Measurements from ENCODE around the gene ANTKMT.

The ANTKMT gene

GRCh38 chr16:768428-768827 is 47.5 kb downstream of the ANTKMT start:
- Histone ChIP-seq H2AFZ (ENCODE audit: low read length) (no peak overlapping the region), H3K9me3 (ENCODE audit: insufficient read depth, low read depth, low read length) (no peaks in the 10 kb centered on the region), H3K79me2 (ENCODE audit: insufficient read depth, low read length) (no peaks in the 10 kb centered on the region), H3K9ac (ENCODE audit: low read depth, low read length, poor library complexity, severe bottlenecking) (no peak overlapping the region), H3K36me3 (ENCODE audit: insufficient read depth, low read length) (no peaks in the 10 kb centered on the region), H3K4me1 (ENCODE audit: insufficient read depth, low read length, poor library complexity, severe bottlenecking) (no peaks in the 10 kb centered on the region), H3K27me3 (ENCODE audit: insufficient read depth, low read length, poor library complexity, severe bottlenecking) (no peaks in the 10 kb centered on the region), H3K9me2 (replicated peaks; ENCODE audit: low read depth, low read length) (no peaks in the 10 kb centered on the region), H3F3A (ENCODE audit: low read depth) (no peaks in the 10 kb centered on the region), H4K20me1 (ENCODE audit: insufficient read depth, low read length, poor library complexity, severe bottlenecking) (no peaks in the 10 kb centered on the region), H3K4me2 (ENCODE audit: low read depth, low read length, poor library complexity, severe bottlenecking) (no peak overlapping the region), H3K4me3 (ENCODE audit: low read length, poor library complexity, severe bottlenecking) (no peak overlapping the region)
- TF ChIP-seq CTCF (conservative IDR thresholded peaks at IDR 0.05; ENCODE audit: low read length): no peak
- TF ChIP-seq EZH2phosphoT487 (IDR thresholded peaks at IDR 0.05; ENCODE audit: borderline replicate concordance): no peak

- H3K79me2 ChIP-seq (ENCODE audit: insufficient read depth, low read length): no peaks in the 10 kb centered on the region
- no peak overlapping the region for H2AFZ ChIP-seq (ENCODE audit: low read length)
- no peaks in the 10 kb centered on the region for H3K9me2 ChIP-seq (replicated peaks; ENCODE audit: low read depth, low read length)
- no peaks in the 10 kb centered on the region for H3K27me3 ChIP-seq (ENCODE audit: insufficient read depth, low read length, poor library complexity, severe bottlenecking)
- no peak for TF ChIP-seq CTCF (conservative IDR thresholded peaks at IDR 0.05; ENCODE audit: low read length)
- no peak for TF ChIP-seq EZH2phosphoT487 (IDR thresholded peaks at IDR 0.05; ENCODE audit: borderline replicate concordance)
- H3K4me3 ChIP-seq (ENCODE audit: low read length, poor library complexity, severe bottlenecking): no peak overlapping the region
- no peak overlapping the region for H3K4me2 ChIP-seq (ENCODE audit: low read depth, low read length, poor library complexity, severe bottlenecking)
- H3K4me1 ChIP-seq (ENCODE audit: insufficient read depth, low read length, poor library complexity, severe bottlenecking): no peaks in the 10 kb centered on the region
- H3F3A ChIP-seq (ENCODE audit: low read depth): no peaks in the 10 kb centered on the region
- H3K9me3 ChIP-seq (ENCODE audit: insufficient read depth, low read depth, low read length): no peaks in the 10 kb centered on the region
- no peak overlapping the region for H3K9ac ChIP-seq (ENCODE audit: low read depth, low read length, poor library complexity, severe bottlenecking)
- H4K20me1 ChIP-seq (ENCODE audit: insufficient read depth, low read length, poor library complexity, severe bottlenecking): no peaks in the 10 kb centered on the region
- H3K36me3 ChIP-seq (ENCODE audit: insufficient read depth, low read length): no peaks in the 10 kb centered on the region
Observed at GRCh38 chr16:769184-769784, 48.3 kb downstream of the ANTKMT start.

GRCh38 chr16:769934-770333 is 49.0 kb downstream of the ANTKMT start:
- Histone ChIP-seq H2AFZ (ENCODE audit: low read length) (no peak overlapping the region), H3F3A (ENCODE audit: low read depth) (no peaks in the 10 kb centered on the region), H3K4me3 (ENCODE audit: low read length, poor library complexity, severe bottlenecking) (no peak overlapping the region), H4K20me1 (ENCODE audit: insufficient read depth, low read length, poor library complexity, severe bottlenecking) (no peaks in the 10 kb centered on the region), H3K4me2 (ENCODE audit: low read depth, low read length, poor library complexity, severe bottlenecking) (no peak overlapping the region), H3K27me3 (ENCODE audit: insufficient read depth, low read length, poor library complexity, severe bottlenecking) (no peaks in the 10 kb centered on the region), H3K9ac (ENCODE audit: low read depth, low read length, poor library complexity, severe bottlenecking) (no peak overlapping the region), H3K9me3 (ENCODE audit: insufficient read depth, low read depth, low read length) (no peaks in the 10 kb centered on the region), H3K79me2 (ENCODE audit: insufficient read depth, low read length) (no peaks in the 10 kb centered on the region), H3K4me1 (ENCODE audit: insufficient read depth, low read length, poor library complexity, severe bottlenecking) (no peaks in the 10 kb centered on the region), H3K9me2 (replicated peaks; ENCODE audit: low read depth, low read length) (no peaks in the 10 kb centered on the region), H3K36me3 (ENCODE audit: insufficient read depth, low read length) (no peaks in the 10 kb centered on the region)
- TF ChIP-seq EZH2phosphoT487 (IDR thresholded peaks at IDR 0.05; ENCODE audit: borderline replicate concordance): no peak
- no peak for TF ChIP-seq CTCF (conservative IDR thresholded peaks at IDR 0.05; ENCODE audit: low read length)
